ENCODE results near the gene MEI1.
"Not testable (repeated sequence)": the region's sequence is repeated elsewhere in the genome, so short reads cannot be mapped to it uniquely, and the experiment has no call there.

MEI1 gene

GRCh38 chr22:41664490-41664889 lies 34.8 kb upstream of the MEI1 start:
- no peak for DNase-seq
- no peak for TF ChIP-seq CTCF (IDR thresholded peaks at IDR 0.05; ENCODE audit: low read depth, low read length)
- Histone ChIP-seq H3K9me3 (ENCODE audit: severe bottlenecking) (no peaks in the 10 kb centered on the region), H3K4me3 (ENCODE audit: low read depth, low read length) (no peak overlapping the region), H3K27ac (no peak overlapping the region), H3K27me3 (ENCODE audit: insufficient read depth, low read depth, severe bottlenecking) (no peaks in the 10 kb centered on the region), H3K36me3 (peaks cover 60% of the 10 kb centered on the region)

GRCh38 chr22:41664951-41665350 lies 34.4 kb upstream of the MEI1 start:
- DNase-seq, result no peak
- Histone ChIP-seq H3K36me3 (peaks cover 56% of the 10 kb centered on the region), H3K27ac (no peak overlapping the region)

GRCh38 chr22:41668971-41669911 lies 30.1 kb upstream of the MEI1 start:
- no peak overlapping the region for H3K4me3 ChIP-seq (ENCODE audit: low read depth, low read length)
- no peak for DNase-seq
- H3K27me3 ChIP-seq (ENCODE audit: insufficient read depth, low read depth, severe bottlenecking), result no peaks in the 10 kb centered on the region
- H3K36me3 ChIP-seq, result peaks cover 16% of the 10 kb centered on the region
- no peaks in the 10 kb centered on the region for H3K9me3 ChIP-seq (ENCODE audit: severe bottlenecking)
- no peak for TF ChIP-seq CTCF (IDR thresholded peaks at IDR 0.05; ENCODE audit: low read depth, low read length)
- H3K27ac ChIP-seq, result no peak overlapping the region

More at GRCh38 chr22:41664951-41665350, 34.4 kb upstream of the MEI1 start:
- Histone ChIP-seq H3K9me3 (ENCODE audit: severe bottlenecking) (no peaks in the 10 kb centered on the region), H3K4me3 (ENCODE audit: low read depth, low read length) (no peak overlapping the region), H3K27me3 (ENCODE audit: insufficient read depth, low read depth, severe bottlenecking) (no peaks in the 10 kb centered on the region)
- TF ChIP-seq CTCF (IDR thresholded peaks at IDR 0.05; ENCODE audit: low read depth, low read length), result no peak

GRCh38 chr22:41672096-41672495 lies 27.2 kb upstream of the MEI1 start:
- not testable (repeated sequence) for H3K27ac ChIP-seq; H3K9me3 ChIP-seq (ENCODE audit: severe bottlenecking); H3K27me3 ChIP-seq (ENCODE audit: insufficient read depth, low read depth, severe bottlenecking); DNase-seq; H3K4me3 ChIP-seq (ENCODE audit: low read depth, low read length)
- peaks cover 15% of the 10 kb centered on the region for H3K36me3 ChIP-seq

- no peak for TF ChIP-seq CTCF (IDR thresholded peaks at IDR 0.05; ENCODE audit: low read depth, low read length)
- Histone ChIP-seq H3K4me3 (ENCODE audit: low read depth, low read length) (no peak overlapping the region), H3K9me3 (ENCODE audit: severe bottlenecking) (no peaks in the 10 kb centered on the region), H3K27ac (no peak overlapping the region), H3K27me3 (ENCODE audit: insufficient read depth, low read depth, severe bottlenecking) (no peaks in the 10 kb centered on the region), H3K36me3 (peaks cover 24% of the 10 kb centered on the region)
- no peak for DNase-seq
These were observed 26.4 kb upstream of the MEI1 start for GRCh38 chr22:41672780-41673509.

- peaks cover 39% of the 10 kb centered on the region for H3K36me3 ChIP-seq
- H3K4me3 ChIP-seq (ENCODE audit: low read depth, low read length), result no peak overlapping the region
- DNase-seq, result no peak
- no peak overlapping the region for H3K27ac ChIP-seq
- no peak for TF ChIP-seq CTCF (IDR thresholded peaks at IDR 0.05; ENCODE audit: low read depth, low read length)
- no peaks in the 10 kb centered on the region for H3K9me3 ChIP-seq (ENCODE audit: severe bottlenecking)
- no peaks in the 10 kb centered on the region for H3K27me3 ChIP-seq (ENCODE audit: insufficient read depth, low read depth, severe bottlenecking)
These were observed 24.4 kb upstream of the MEI1 start for GRCh38 chr22:41674846-41675340.

Measured in WERI-Rb-1 (cell line).